Heart right ventricle (tissue), 16 donors: ENCODE measurements around the gene SEPTIN11. TPM values are rescaled to one million over a fixed set of nuclear protein-coding genes. Genes with fewer than 3 reads are reported as not detected.

ENCODE experiments used
- ATAC-seq, 8 donors: fragments of 200-7000 bp; cut with Tn5 transposase; one replicate each; pipeline ENCODE4 v1.9.1; 2020; ENCODE audit warnings: mild to moderate bottlenecking in 8 of 8, moderate library complexity in 8 of 8, moderate number of reproducible peaks in 1 of 8
- DNase-seq, 2 donors: peaks; one replicate each; pipeline ENCODE4 v3.0.0-alpha.2; 2020
- H3K27ac ChIP-seq, 10 donors: fragments of 200-600 bp; sonication (generic) in 2 of 10; one replicate each; pipeline versions ENCODE4 v1.5.0 to v1.8.0; 2020 to 2022; ENCODE audit warnings: mild to moderate bottlenecking in 3 of 10
- H3K27me3 ChIP-seq, 7 donors: fragments of 200-600 bp; one replicate each; pipeline ENCODE4 v1.8.0; 2021 to 2022; ENCODE audit warnings: mild to moderate bottlenecking in 2 of 7
- H3K36me3 ChIP-seq, 9 donors: fragments of 200-600 bp; sonication (generic) in 1 of 9; one replicate each; pipeline versions ENCODE4 v1.5.0 to v1.8.0; 2020 to 2022; ENCODE audit warnings: mild to moderate bottlenecking in 2 of 9
- H3K4me1 ChIP-seq, 9 donors: fragments of 200-600 bp; sonication (generic) in 1 of 9; one replicate each; pipeline versions ENCODE4 v1.5.0 to v1.8.0; 2020 to 2022; ENCODE audit warnings: mild to moderate bottlenecking in 4 of 9
- H3K4me3 ChIP-seq, 10 donors: fragments of 200-600 bp; sonication (generic) in 2 of 10; one replicate each; pipeline versions ENCODE4 v1.5.0 to v1.8.0; 2020 to 2022; ENCODE audit warnings: mild to moderate bottlenecking in 7 of 10, moderate library complexity in 2 of 10
- H3K9me3 ChIP-seq, 11 donors: fragments of 200-600 bp in 10 of 11; sonication (generic) in 2 of 11; one replicate each; pipeline versions ENCODE4 v1.5.0 to v1.8.0; 2013 to 2022; ENCODE audit warnings: mild to moderate bottlenecking in 2 of 11, control low read depth in 1 of 11, moderate library complexity in 1 of 11
- CTCF ChIP-seq, 9 donors: fragments of 200-600 bp; sonication (generic) in 2 of 9; IDR thresholded peaks; one replicate each; pipeline versions ENCODE4 v1.5.0 to v1.8.0; 2021 to 2022; ENCODE audit warnings: antibody characterized with exemption in 9 of 9, mild to moderate bottlenecking in 5 of 9, moderate library complexity in 1 of 9
- WGBS, 2 donors: extraction: QIAGEN DNeasy Blood & Tissue Kit; methylation state at CpG; one replicate each; pipeline ENCODE4 v1.1.7; 2013; ENCODE audit warnings: inconsistent platforms in 1 of 2; 5-methylcytosine and 5-hydroxymethylcytosine counted together
- intact Hi-C, 10 donors: fragments of 100-400 bp; cut with DNase I; formaldehyde crosslinking; loops; one replicate each; pipeline versions ENCODE4 v1.11.1 to v1.14.2; 2022
- polyA plus RNA-seq, 2 donors: library from polyadenylated mRNA; stranded (reverse); fragments of 200-250 nt; gene quantifications; one replicate each; pipeline ENCODE4 v1.2.3, GENCODE V29; 2013
- total RNA-seq, 10 donors: library from RNA; stranded (reverse); fragmentation: NEBNext Ultra II Directional in 3 of 10; extraction: Animal tissue kit (Norgen Biotek cat#: 25700) in 3 of 10; gene quantifications; one replicate each; pipeline versions ENCODE4 v1.2.1 to v1.2.4, GENCODE V29; 2021 to 2023
- donor health status: Arrhythmogenic right ventricular cardiomyopathy.
- donor health status: ischemic (EF 13 %, LVEDD 7.1; RV severe dilation, severe dysfunction).
- donor health status: healthy with polysubstance abuse.
- donor health status: DM: no; HTN: yes; CAD: no.
- donor health status: DM: no; HTN: no; CAD: no.
- donor health status: ischemic (EF 25% LVEDD 6.9; RV normal size, moderate dysfunction).
- donor health status: ischemic (EF 25% LVEDD 5.7; RV mildly dilated, moderate dysfunction).
- donor health status: healthy.
- donor health status: DM: yes; HTN: yes; CAD: no.
- donor health status: Ischemic cardiomyopathy.
- donor health status: ischemic (EF 35%, LVEDD 5.7; RV mildly dilated, moderate dysfunction).
- donor health status: nonischemic (EF 11% LVEDD 7.7; RV severe dilation, severe dysfunction).
- donor health status: DM: yes; HTN: yes; CAD: no.
- donor health status: PGD.
- donor health status: ischemic (EF 29% LVEDD 5.4; RV normal size, mild dysfunction).
- donor health status: nonischemic (EF 23%, LVEDD 6.1; RV moderate dilation, normal function).

SEPTIN11 gene
- total and polyA plus RNA-seq, 12 donors = 11.2 to 55.2 (median 29.9) TPM

- intact Hi-C loops = loop anchor here in 1 of 10 donors (10.0 kb wide), 1 partner anchor 54 kb away; no protein-coding TSS in a partner anchor
- no peak overlapping the region for H3K27ac ChIP-seq
- H3K36me3 ChIP-seq = no peaks in the 10 kb centered on the region
- DNase-seq = no peak
- no peak overlapping the region for H3K4me3 ChIP-seq
- peaks cover 0 to 25% (median 0%) of the 10 kb centered on the region in 11 donors for H3K9me3 ChIP-seq
- WGBS, 2 donors = 80 to 86% methylated on average over 2 of the region's 2 CpGs
- H3K4me1 ChIP-seq = peaks cover 0 to 12% (median 7%) of the 10 kb centered on the region in 9 donors
- TF ChIP-seq CTCF (IDR thresholded peaks at IDR 0.05) = no peak
- ATAC-seq = no peak
- no peaks in the 10 kb centered on the region for H3K27me3 ChIP-seq
These were observed 10.4 kb upstream of the SEPTIN11 start for GRCh38 chr4:76939184-76939583.

GRCh38 chr4:76943129-76943620, 6.4 kb upstream of the SEPTIN11 start:
- intact Hi-C loops = no loop called here

GRCh38 chr4:76943790-76944189, 5.8 kb upstream of the SEPTIN11 start:
- ATAC-seq = peak in 1 of 8 donors; percentile 12
- intact Hi-C loops = no loop called here
- 67 to 76% methylated on average over 1 of the region's 1 CpG for WGBS, 2 donors

More at GRCh38 chr4:76943129-76943620, 6.4 kb upstream of the SEPTIN11 start:
- H3K36me3 ChIP-seq = no peaks in the 10 kb centered on the region
- peaks cover 0 to 15% (median 12%) of the 10 kb centered on the region in 9 donors for H3K4me1 ChIP-seq
- no peaks in the 10 kb centered on the region for H3K27me3 ChIP-seq
- ATAC-seq (no peak), DNase-seq (no peak)
- WGBS, 2 donors = 74 to 76% methylated on average over 6 of the region's 6 CpGs
- H3K4me3 ChIP-seq = no peak overlapping the region
- no peak for TF ChIP-seq CTCF (IDR thresholded peaks at IDR 0.05)
- no peak overlapping the region for H3K27ac ChIP-seq
- H3K9me3 ChIP-seq = peaks cover 0 to 19% (median 0%) of the 10 kb centered on the region in 11 donors

GRCh38 chr4:76947369-76947768, 2.2 kb upstream of the SEPTIN11 start:
- no peaks in the 10 kb centered on the region for H3K27me3 ChIP-seq
- peaks cover 0 to 38% (median 17%) of the 10 kb centered on the region in 9 donors for H3K4me1 ChIP-seq
- H3K27ac ChIP-seq = no peak overlapping the region
- DNase-seq = no peak
- no peak for ATAC-seq
- H3K36me3 ChIP-seq = no peaks in the 10 kb centered on the region
- TF ChIP-seq CTCF (IDR thresholded peaks at IDR 0.05) = no peak
- 81 to 87% methylated on average over 2 of the region's 2 CpGs for WGBS, 2 donors
- H3K4me3 ChIP-seq = peak overlapping the region in 1 of 10 donors; percentile 87
- intact Hi-C loops = loop anchor here in 2 of 10 donors (5.0 kb wide), 3 partner anchors 135 to 440 kb away; no protein-coding TSS in a partner anchor
- H3K9me3 ChIP-seq = no peaks in the 10 kb centered on the region

More at GRCh38 chr4:76943790-76944189, 5.8 kb upstream of the SEPTIN11 start:
- TF ChIP-seq CTCF (IDR thresholded peaks at IDR 0.05) = no peak
- H3K4me3 ChIP-seq = no peak overlapping the region
- H3K36me3 ChIP-seq = no peaks in the 10 kb centered on the region
- H3K27me3 ChIP-seq = no peaks in the 10 kb centered on the region
- H3K9me3 ChIP-seq = peaks cover 0 to 19% (median 0%) of the 10 kb centered on the region in 11 donors
- peak in 1 of 2 donors; percentile 35 for DNase-seq
- peaks cover 0 to 21% (median 16%) of the 10 kb centered on the region in 9 donors for H3K4me1 ChIP-seq
- H3K27ac ChIP-seq = no peak overlapping the region
